K562 (cell line): ENCODE measurements around the gene HYAL1. TPM values are rescaled to one million over a fixed set of nuclear protein-coding genes. Genes with fewer than 3 reads are reported as not detected.

ENCODE experiments used
- ARID1B ChIP-seq: fragments of 450-650 bp; IDR thresholded peaks from 2 replicates; pipeline ENCODE4 v1.6.1; 2016; ENCODE audit warnings: antibody characterized with exemption, mild to moderate bottlenecking, inconsistent platforms
- BRD4 ChIP-seq: fragments of 200-600 bp; sonication (generic); IDR thresholded peaks from 2 replicates; pipeline ENCODE4 v1.6.1; 2017; ENCODE audit warnings: inconsistent platforms
- ELF1 ChIP-seq: fragments of 200-800 bp; sonication (Bioruptor generic); IDR thresholded peaks from 2 replicates; pipeline ENCODE4 v1.6.1; 2016; ENCODE audit warnings: missing genetic modification characterization, missing compliant biosample characterization
- FOS ChIP-seq: IDR thresholded peaks from 3 replicates; pipeline ENCODE4 v1.6.1; 2011; ENCODE audit not compliant: insufficient read length; ENCODE audit errors: extremely low read depth
- HNRNPL ChIP-seq: fragments of 200-400 bp; formaldehyde crosslinking; IDR thresholded peaks from 2 replicates; pipeline ENCODE4 v1.6.1; 2017; ENCODE audit warnings: low read depth, mild to moderate bottlenecking, low read length
- KAT7 ChIP-seq: sonication (generic); formaldehyde crosslinking; IDR thresholded peaks from 2 replicates; pipeline ENCODE4 v1.8.0; 2022; ENCODE audit warnings: missing genetic modification reagents, mild to moderate bottlenecking, borderline replicate concordance
- KHSRP ChIP-seq: fragments of 450-650 bp; IDR thresholded peaks from 2 replicates; pipeline ENCODE4 v1.6.1; 2017
- MAFK ChIP-seq: IDR thresholded peaks from 2 replicates; pipeline ENCODE4 v1.6.1; 2011; ENCODE audit warnings: low read length, improper control_type of control experiment
- MTA1 ChIP-seq: fragments of 450-650 bp; IDR thresholded peaks from 2 replicates; pipeline ENCODE4 v1.6.1; 2017; ENCODE audit warnings: borderline replicate concordance
- NR2C1 ChIP-seq, 2 experiments: fragments of 450-650 bp; IDR thresholded peaks; 2 replicates each; pipeline ENCODE4 v1.6.1; 2017; ENCODE audit warnings: mild to moderate bottlenecking in 2 of 2, antibody characterized with exemption in 1 of 2, inconsistent platforms in 1 of 2, missing compliant biosample characterization in 1 of 2, missing genetic modification characterization in 1 of 2
- PTRF ChIP-seq: fragments of 450-650 bp; IDR thresholded peaks from 2 replicates; pipeline ENCODE4 v1.6.1; 2016; ENCODE audit warnings: mild to moderate bottlenecking, missing genetic modification characterization, missing compliant biosample characterization
- RBM25 ChIP-seq: fragments of 200-400 bp; formaldehyde crosslinking; IDR thresholded peaks from 2 replicates; pipeline ENCODE4 v1.6.1; 2018; ENCODE audit warnings: low read length, low read depth, moderate library complexity; ENCODE audit not compliant: severe bottlenecking
- ZBED1 ChIP-seq: IDR thresholded peaks from 2 replicates; pipeline ENCODE4 v1.6.1; 2014
- ZC3H11A ChIP-seq: IDR thresholded peaks from 2 replicates; pipeline ENCODE4 v1.6.1; 2012; ENCODE audit warnings: low read depth, low read length, improper control_type of control experiment
- ZNF174 ChIP-seq: fragments of 250-450 bp; sonication (Bioruptor Pico); IDR thresholded peaks from 2 replicates; pipeline ENCODE4 v1.4.0; 2020; ENCODE audit warnings: mild to moderate bottlenecking
- ZNF354B ChIP-seq: fragments of 250-450 bp; sonication (Bioruptor Pico); IDR thresholded peaks from 2 replicates; pipeline ENCODE4 v1.4.0; 2020
- ZNF57 ChIP-seq: fragments of 450-650 bp; formaldehyde crosslinking; IDR thresholded peaks from 2 replicates; pipeline ENCODE4 v1.4.0; 2020; ENCODE audit warnings: mild to moderate bottlenecking, moderate library complexity
- ZNF707 ChIP-seq: fragments of 250-450 bp; sonication (Bioruptor Pico); conservative IDR thresholded peaks from 2 replicates; pipeline ENCODE4 v1.8.0; 2022; ENCODE audit warnings: inconsistent platforms, mild to moderate bottlenecking, moderate library complexity
- ZNF75A ChIP-seq: fragments of 450-650 bp; formaldehyde crosslinking; IDR thresholded peaks from 2 replicates; pipeline ENCODE4 v1.4.0; 2020; ENCODE audit warnings: mild to moderate bottlenecking
- polyA plus RNA-seq, 8 experiments: library from polyadenylated mRNA; depleted of rRNA in 4 of 8; stranded (reverse) in 5 of 8; unstranded in 3 of 8; fragments of >200 nt; fragmentation: Nextera tagmentation in 2 of 8; fragmentation: Illumina TruSeq in 1 of 8; extraction: Ambion mirVana in 2 of 8; extraction: Trizol in 1 of 8; gene quantifications; 2 replicates each; pipeline versions ENCODE4 v1.2.1 to v1.2.3, GENCODE V29; 2011 to 2014; ENCODE audit warnings: inconsistent platforms in 1 of 8, missing spikeins in 1 of 8
- total RNA-seq, 7 experiments: library from RNA; depleted of rRNA in 6 of 7; stranded (reverse); fragments of >200 nt in 6 of 7; fragmentation: Illumina TruSeq in 2 of 7; extraction: Trizol in 2 of 7; gene quantifications; 2 replicates each; pipeline versions ENCODE4 v1.2.1 to v1.2.3, GENCODE V29; 2011 to 2021; ENCODE audit warnings: low replicate concordance in 1 of 7
- TF ChIP-seq, protein P1 (sequence below): fragments of 250-450 bp; sonication (Bioruptor Pico); IDR thresholded peaks from 2 replicates; pipeline ENCODE4 v1.4.0; 2020; ENCODE audit warnings: mild to moderate bottlenecking, moderate library complexity
- TF ChIP-seq, protein P2 (sequence below): fragments of 250-450 bp; sonication (Bioruptor Pico); IDR thresholded peaks from 2 replicates; pipeline ENCODE4 v1.6.1; 2021; ENCODE audit warnings: mild to moderate bottlenecking
- TF ChIP-seq, protein P3 (sequence below): fragments of 450-650 bp; IDR thresholded peaks from 2 replicates; pipeline ENCODE4 v1.6.1; 2017; ENCODE audit warnings: antibody characterized with exemption, mild to moderate bottlenecking

The HYAL1 gene
- total and polyA plus RNA-seq, 9 of the 15 experiments (the other 6 are each of a cell fraction or from before 2014, with no cell fraction given), result 1.4 to 8.5 (median 4.7) TPM

DNA sequence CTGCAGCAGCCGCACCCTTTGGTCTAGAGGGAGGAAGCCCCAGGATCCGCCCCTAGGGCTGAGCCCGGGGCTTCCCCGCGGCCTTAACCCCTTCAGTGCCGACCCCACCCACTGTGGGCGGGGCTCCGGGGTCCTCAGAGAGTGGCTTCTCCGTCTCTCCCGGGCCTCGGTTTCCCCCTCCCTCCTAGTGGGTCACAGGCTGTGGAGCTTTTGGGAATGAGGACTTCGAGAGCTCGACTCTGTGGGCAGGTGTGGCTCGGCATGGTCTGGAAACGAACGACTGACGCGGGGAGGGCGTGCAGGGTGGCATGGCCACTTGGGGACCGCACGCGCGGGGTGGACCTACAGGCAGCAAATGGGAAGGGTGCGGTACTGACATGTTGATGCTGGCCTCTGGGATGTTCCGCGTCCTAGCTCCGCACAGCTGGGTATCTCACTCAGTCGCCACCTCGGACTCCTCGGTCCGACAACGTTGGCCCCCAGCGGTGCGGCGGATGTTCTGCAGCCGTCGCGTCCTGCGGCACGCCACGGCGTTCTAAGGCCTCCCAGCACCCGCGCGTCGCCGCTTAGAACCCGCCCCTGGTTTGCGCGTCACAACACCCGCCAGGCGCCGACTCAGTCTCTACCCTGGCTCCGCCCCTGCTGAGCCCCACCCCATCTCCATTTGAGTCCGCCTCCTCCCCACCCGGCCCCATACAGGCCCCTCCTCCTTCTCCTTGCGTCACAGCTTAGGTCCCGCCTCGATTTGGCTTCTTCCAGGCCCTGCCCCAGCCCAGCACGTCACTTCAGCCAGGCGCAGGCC lies 4.3 kb downstream of the HYAL1 start, which contains the start of the genes HYAL3 and NAA80 (continued):
- TF ChIP-seq KAT7 (CRISPR knock-in tag), result 0 out of 2 replicates have a peak, but pooled peaks have one; percentile 30
- no peak for TF ChIP-seq ZNF174 (CRISPR knock-in tag)
- no peak for TF ChIP-seq ZNF75A (CRISPR knock-in tag)
- TF ChIP-seq, protein P1, sequence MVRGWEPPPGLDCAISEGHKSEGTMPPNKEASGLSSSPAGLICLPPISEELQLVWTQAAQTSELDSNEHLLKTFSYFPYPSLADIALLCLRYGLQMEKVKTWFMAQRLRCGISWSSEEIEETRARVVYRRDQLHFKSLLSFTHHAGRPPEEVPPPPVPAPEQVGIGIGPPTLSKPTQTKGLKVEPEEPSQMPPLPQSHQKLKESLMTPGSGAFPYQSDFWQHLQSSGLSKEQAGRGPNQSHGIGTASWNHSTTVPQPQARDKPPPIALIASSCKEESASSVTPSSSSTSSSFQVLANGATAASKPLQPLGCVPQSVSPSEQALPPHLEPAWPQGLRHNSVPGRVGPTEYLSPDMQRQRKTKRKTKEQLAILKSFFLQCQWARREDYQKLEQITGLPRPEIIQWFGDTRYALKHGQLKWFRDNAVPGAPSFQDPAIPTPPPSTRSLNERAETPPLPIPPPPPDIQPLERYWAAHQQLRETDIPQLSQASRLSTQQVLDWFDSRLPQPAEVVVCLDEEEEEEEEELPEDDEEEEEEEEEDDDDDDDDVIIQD (CRISPR knock-in tag), result no peak
- no peak for TF ChIP-seq ZNF57 (CRISPR knock-in tag)
- TF ChIP-seq NR2C1 (IDR thresholded peaks at IDR 0.05), result no peak
- no peak for TF ChIP-seq NR2C1 (tag; IDR thresholded peaks at IDR 0.05)
- no peak for TF ChIP-seq FOS
- TF ChIP-seq MAFK, result no peak
- TF ChIP-seq KHSRP, result no peak
- no peak for TF ChIP-seq ELF1
- TF ChIP-seq ZNF354B (CRISPR knock-in tag), result no peak
- TF ChIP-seq BRD4, result no peak
- TF ChIP-seq, protein P2, sequence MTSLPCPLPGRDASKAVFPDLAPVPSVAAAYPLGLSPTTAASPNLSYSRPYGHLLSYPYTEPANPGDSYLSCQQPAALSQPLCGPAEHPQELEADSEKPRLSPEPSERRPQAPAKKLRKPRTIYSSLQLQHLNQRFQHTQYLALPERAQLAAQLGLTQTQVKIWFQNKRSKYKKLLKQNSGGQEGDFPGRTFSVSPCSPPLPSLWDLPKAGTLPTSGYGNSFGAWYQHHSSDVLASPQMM, result no peak
- no peak for TF ChIP-seq ZBED1
- no peak for TF ChIP-seq ZNF707 (CRISPR knock-in tag)
- TF ChIP-seq PTRF (tag), result no peak
- TF ChIP-seq MTA1, result peak; percentile 62
- TF ChIP-seq ARID1B, result peak; percentile 13; the same call in 1 of the 2 replicates
- TF ChIP-seq, protein P3, sequence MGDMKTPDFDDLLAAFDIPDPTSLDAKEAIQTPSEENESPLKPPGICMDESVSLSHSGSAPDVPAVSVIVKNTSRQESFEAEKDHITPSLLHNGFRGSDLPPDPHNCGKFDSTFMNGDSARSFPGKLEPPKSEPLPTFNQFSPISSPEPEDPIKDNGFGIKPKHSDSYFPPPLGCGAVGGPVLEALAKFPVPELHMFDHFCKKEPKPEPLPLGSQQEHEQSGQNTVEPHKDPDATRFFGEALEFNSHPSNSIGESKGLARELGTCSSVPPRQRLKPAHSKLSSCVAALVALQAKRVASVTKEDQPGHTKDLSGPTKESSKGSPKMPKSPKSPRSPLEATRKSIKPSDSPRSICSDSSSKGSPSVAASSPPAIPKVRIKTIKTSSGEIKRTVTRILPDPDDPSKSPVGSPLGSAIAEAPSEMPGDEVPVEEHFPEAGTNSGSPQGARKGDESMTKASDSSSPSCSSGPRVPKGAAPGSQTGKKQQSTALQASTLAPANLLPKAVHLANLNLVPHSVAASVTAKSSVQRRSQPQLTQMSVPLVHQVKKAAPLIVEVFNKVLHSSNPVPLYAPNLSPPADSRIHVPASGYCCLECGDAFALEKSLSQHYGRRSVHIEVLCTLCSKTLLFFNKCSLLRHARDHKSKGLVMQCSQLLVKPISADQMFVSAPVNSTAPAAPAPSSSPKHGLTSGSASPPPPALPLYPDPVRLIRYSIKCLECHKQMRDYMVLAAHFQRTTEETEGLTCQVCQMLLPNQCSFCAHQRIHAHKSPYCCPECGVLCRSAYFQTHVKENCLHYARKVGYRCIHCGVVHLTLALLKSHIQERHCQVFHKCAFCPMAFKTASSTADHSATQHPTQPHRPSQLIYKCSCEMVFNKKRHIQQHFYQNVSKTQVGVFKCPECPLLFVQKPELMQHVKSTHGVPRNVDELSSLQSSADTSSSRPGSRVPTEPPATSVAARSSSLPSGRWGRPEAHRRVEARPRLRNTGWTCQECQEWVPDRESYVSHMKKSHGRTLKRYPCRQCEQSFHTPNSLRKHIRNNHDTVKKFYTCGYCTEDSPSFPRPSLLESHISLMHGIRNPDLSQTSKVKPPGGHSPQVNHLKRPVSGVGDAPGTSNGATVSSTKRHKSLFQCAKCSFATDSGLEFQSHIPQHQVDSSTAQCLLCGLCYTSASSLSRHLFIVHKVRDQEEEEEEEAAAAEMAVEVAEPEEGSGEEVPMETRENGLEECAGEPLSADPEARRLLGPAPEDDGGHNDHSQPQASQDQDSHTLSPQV, result no peak
- TF ChIP-seq RBM25, result no peak
- no peak for TF ChIP-seq HNRNPL
- no peak for TF ChIP-seq ZC3H11A
